SK-N-SH (cell line): ENCODE results near the gene PARP1.

Experiments used
- EP300 ChIP-seq, 2 experiments: IDR thresholded peaks; 2 replicates each; pipeline versions ENCODE4 v1.4.0 to v1.6.1; 2012; ENCODE audit warnings: borderline replicate concordance in 1 of 2, low read depth in 1 of 2, low read length in 1 of 2
- EZH2phosphoT487 ChIP-seq: fragments of 200-600 bp; sonication (generic); IDR thresholded peaks from 2 replicates; pipeline ENCODE4 v1.6.1; 2017; ENCODE audit warnings: low read depth, mixed run types, mild to moderate bottlenecking, antibody characterized with exemption, moderate library complexity, borderline replicate concordance
- NRF1 ChIP-seq: IDR thresholded peaks from 2 replicates; pipeline ENCODE4 v1.6.1; 2012; ENCODE audit warnings: low read depth, mild to moderate bottlenecking, low read length
- SMC3 ChIP-seq: IDR thresholded peaks from 2 replicates; pipeline ENCODE4 v1.6.1; 2012; ENCODE audit warnings: low read depth, low read length, improper control_type of control experiment
- TCF12 ChIP-seq: IDR thresholded peaks from 2 replicates; pipeline ENCODE4 v1.4.0; 2012
- YY1 ChIP-seq: IDR thresholded peaks from 2 replicates; pipeline ENCODE4 v1.4.0; 2012; ENCODE audit warnings: low read depth, mild to moderate bottlenecking
- TF ChIP-seq, protein P1 (sequence below): fragments of 200-600 bp; sonication (generic); IDR thresholded peaks from 2 replicates; pipeline ENCODE4 v1.6.1; 2017; ENCODE audit warnings: antibody characterized with exemption, mild to moderate bottlenecking, moderate library complexity
- TF ChIP-seq, protein P2 (sequence below): IDR thresholded peaks from 2 replicates; pipeline ENCODE4 v1.4.0; 2012; ENCODE audit warnings: low read depth

DNA sequence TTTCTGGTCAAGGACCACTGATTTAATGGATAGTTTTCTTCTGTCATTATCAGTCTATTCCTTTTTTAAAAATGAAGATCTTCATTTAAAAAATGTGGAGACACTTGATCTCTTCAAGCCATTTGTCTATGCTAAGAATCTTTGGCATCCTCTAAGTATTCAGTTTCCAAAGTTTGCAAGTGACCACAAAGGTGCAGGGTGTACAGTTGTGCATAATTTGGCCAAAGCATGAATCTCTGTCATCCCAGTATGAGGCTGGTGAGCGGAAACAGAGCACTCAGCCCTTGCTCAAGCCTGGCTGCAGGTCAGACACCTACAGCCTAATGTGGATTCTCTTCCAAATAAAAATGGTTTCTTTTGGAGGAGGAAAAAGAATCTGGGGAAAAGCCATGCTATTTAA, 19.8 kb downstream of the PARP1 start:
- TF ChIP-seq, protein P1, sequence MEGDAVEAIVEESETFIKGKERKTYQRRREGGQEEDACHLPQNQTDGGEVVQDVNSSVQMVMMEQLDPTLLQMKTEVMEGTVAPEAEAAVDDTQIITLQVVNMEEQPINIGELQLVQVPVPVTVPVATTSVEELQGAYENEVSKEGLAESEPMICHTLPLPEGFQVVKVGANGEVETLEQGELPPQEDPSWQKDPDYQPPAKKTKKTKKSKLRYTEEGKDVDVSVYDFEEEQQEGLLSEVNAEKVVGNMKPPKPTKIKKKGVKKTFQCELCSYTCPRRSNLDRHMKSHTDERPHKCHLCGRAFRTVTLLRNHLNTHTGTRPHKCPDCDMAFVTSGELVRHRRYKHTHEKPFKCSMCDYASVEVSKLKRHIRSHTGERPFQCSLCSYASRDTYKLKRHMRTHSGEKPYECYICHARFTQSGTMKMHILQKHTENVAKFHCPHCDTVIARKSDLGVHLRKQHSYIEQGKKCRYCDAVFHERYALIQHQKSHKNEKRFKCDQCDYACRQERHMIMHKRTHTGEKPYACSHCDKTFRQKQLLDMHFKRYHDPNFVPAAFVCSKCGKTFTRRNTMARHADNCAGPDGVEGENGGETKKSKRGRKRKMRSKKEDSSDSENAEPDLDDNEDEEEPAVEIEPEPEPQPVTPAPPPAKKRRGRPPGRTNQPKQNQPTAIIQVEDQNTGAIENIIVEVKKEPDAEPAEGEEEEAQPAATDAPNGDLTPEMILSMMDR = no peak
- TF ChIP-seq TCF12 (no peak), YY1 (no peak), SMC3 (no peak), EZH2phosphoT487 (no peak), EP300 (IDR thresholded peaks at IDR 0.05; ENCODE audit: borderline replicate concordance in 1 of 2, low read depth in 1 of 2, low read length in 1 of 2) (no peak), NRF1 (no peak)
- TF ChIP-seq, protein P2, sequence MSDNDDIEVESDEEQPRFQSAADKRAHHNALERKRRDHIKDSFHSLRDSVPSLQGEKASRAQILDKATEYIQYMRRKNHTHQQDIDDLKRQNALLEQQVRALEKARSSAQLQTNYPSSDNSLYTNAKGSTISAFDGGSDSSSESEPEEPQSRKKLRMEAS = no peak
